CD4-positive, alpha-beta memory T cell (primary cell): ENCODE data around the gene PAX2. TPM values are rescaled to one million over a fixed set of nuclear protein-coding genes. Genes with fewer than 3 reads are reported as not detected.
A peak's percentile ranks its signal among the peaks of the same experiment; 100 is the strongest.

Source experiments
- CTCF ChIA-PET: fragments of 350-600 bp; sonication (Branson Sonifier 250); formaldehyde crosslinking; loops from one replicate; lab custom pipeline; 2021; ENCODE audit warnings: inconsistent platforms; ENCODE audit not compliant: partially characterized antibody; lab: Charles Lee
- POLR2A ChIA-PET: fragments of 350-600 bp; sonication (Branson Sonifier 250); formaldehyde crosslinking; loops from one replicate; lab custom pipeline; 2021; ENCODE audit not compliant: partially characterized antibody; lab: Charles Lee
- DNase-seq, 5 donors: peaks; one replicate each; pipeline versions ENCODE4 v3.0.0 to v3.0.0-alpha.2; 2020 to 2022; ENCODE audit warnings: mixed read lengths in 1 of 5
- H3K27ac ChIP-seq: one replicate; pipeline ENCODE4 v1.7.0; 2013; ENCODE audit warnings: low read depth, low read length
- H3K27me3 ChIP-seq: 2 replicates; pipeline ENCODE4 v1.7.0; 2013; ENCODE audit warnings: mild to moderate bottlenecking, low read length, moderate library complexity; ENCODE audit not compliant: insufficient read depth
- H3K36me3 ChIP-seq: 2 replicates; pipeline ENCODE4 v1.7.0; 2013; ENCODE audit warnings: mild to moderate bottlenecking, low read length, moderate library complexity; ENCODE audit not compliant: insufficient read depth
- H3K4me1 ChIP-seq: 2 replicates; pipeline ENCODE4 v1.7.0; 2013; ENCODE audit warnings: mild to moderate bottlenecking, low read length, moderate library complexity; ENCODE audit not compliant: insufficient read depth
- H3K4me3 ChIP-seq, 2 donors: one replicate each; pipeline ENCODE4 v1.7.0; 2013; ENCODE audit warnings: low read length in 2 of 2, mild to moderate bottlenecking in 1 of 2
- H3K9me3 ChIP-seq, 2 donors: one replicate each; pipeline ENCODE4 v1.7.0; 2013; ENCODE audit warnings: low read length in 2 of 2, control low read depth in 1 of 2; ENCODE audit not compliant: control insufficient read depth in 1 of 2
- H3K27ac Mint-ChIP-seq, 7 donors: one replicate each; pipeline ENCODE4 v1.8.0; 2020 to 2021; ENCODE audit warnings: mixed read lengths in 7 of 7, mild to moderate bottlenecking in 6 of 7, inconsistent platforms in 3 of 7, moderate library complexity in 3 of 7
- H3K27me3 Mint-ChIP-seq, 2 donors: one replicate each; pipeline ENCODE4 v1.8.0; 2020 to 2021; ENCODE audit warnings: mixed read lengths in 2 of 2
- H3K36me3 Mint-ChIP-seq, 2 donors: one replicate each; pipeline ENCODE4 v1.8.0; 2020 to 2021; ENCODE audit warnings: mixed read lengths in 2 of 2, inconsistent platforms in 1 of 2, mild to moderate bottlenecking in 1 of 2
- H3K4me1 Mint-ChIP-seq, 4 donors: one replicate each; pipeline ENCODE4 v1.8.0; 2020 to 2021; ENCODE audit warnings: mixed read lengths in 4 of 4, mild to moderate bottlenecking in 1 of 4
- H3K4me3 Mint-ChIP-seq, 8 donors: one replicate each; pipeline ENCODE4 v1.8.0; 2020 to 2021; ENCODE audit warnings: mixed read lengths in 8 of 8, mild to moderate bottlenecking in 7 of 8, moderate library complexity in 6 of 8, inconsistent platforms in 3 of 8
- H3K9me3 Mint-ChIP-seq, 8 donors: one replicate each; pipeline ENCODE4 v1.8.0; 2020 to 2021; ENCODE audit warnings: mixed read lengths in 8 of 8, mild to moderate bottlenecking in 5 of 8, inconsistent platforms in 3 of 8, moderate library complexity in 1 of 8
- intact Hi-C: fragments of 100-400 bp; cut with micrococcal nuclease; formaldehyde crosslinking; loops from one replicate; pipeline ENCODE4 v1.15.1; 2023
- polyA plus RNA-seq, 2 donors: library from polyadenylated mRNA; unstranded; fragments of 300-500 nt; fragmentation: Illumina TruSeq; gene quantifications; one replicate each; pipeline ENCODE4 v1.2.3, GENCODE V29; 2021
- total RNA-seq, 2 experiments: library from RNA; stranded (reverse); gene quantifications; one replicate each; pipeline ENCODE4 v1.2.3, GENCODE V29; 2021

PAX2 gene
- total and polyA plus RNA-seq, 4 experiments from 2014 or later = not detected

DNA sequence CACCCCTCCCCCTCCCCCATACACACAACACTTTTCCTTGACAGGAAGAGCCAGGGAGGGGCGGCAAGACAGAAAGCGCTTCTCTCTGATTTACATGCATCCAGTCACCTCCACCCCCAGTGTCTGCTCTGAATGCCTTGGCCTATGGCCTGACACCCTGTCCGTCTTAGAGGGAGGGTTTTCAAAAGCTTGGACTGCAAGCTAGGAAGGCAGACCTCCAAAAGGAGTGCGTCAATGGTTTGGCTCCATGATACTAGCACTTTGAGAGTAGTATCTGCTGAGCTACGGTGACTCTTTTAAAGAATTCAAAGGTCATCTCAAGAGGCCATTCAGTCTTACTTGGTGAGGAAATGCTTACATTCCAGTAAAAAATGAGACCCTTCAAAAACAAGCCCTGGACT is 20.3 kb upstream of the PAX2 start:
- intact Hi-C loops = loop anchor here (5.0 kb wide), 1 partner anchor 163 kb away; no protein-coding TSS in a partner anchor
- no peak overlapping the region for H3K4me3 ChIP-seq
- Mint-ChIP-seq H3K36me3 (no peaks in the 10 kb centered on the region), H3K27ac (no peak overlapping the region), H3K4me1 (peaks cover 8 to 28% (median 12%) of the 10 kb centered on the region in 4 donors), H3K9me3 (peaks cover 0 to 2% (median 0%) of the 10 kb centered on the region in 8 donors), H3K27me3 (peaks cover 58 to 65% of the 10 kb centered on the region in 2 donors), H3K4me3 (peak overlapping the region in 1 of 8 donors; percentile 17)
- no peaks in the 10 kb centered on the region for H3K9me3 ChIP-seq
- H3K27me3 ChIP-seq = peaks cover 36% of the 10 kb centered on the region
- H3K27ac ChIP-seq = no peak overlapping the region
- CTCF ChIA-PET = no interaction called here
- H3K36me3 ChIP-seq = no peaks in the 10 kb centered on the region
- POLR2A ChIA-PET = no interaction called here
- no peak for DNase-seq
- peaks cover 12% of the 10 kb centered on the region for H3K4me1 ChIP-seq

- DNase-seq = no peak
- H3K4me1 Mint-ChIP-seq = peaks cover 10 to 37% (median 20%) of the 10 kb centered on the region in 4 donors
- ChIA-PET POLR2A (no interaction called here), CTCF (no interaction called here)
- H3K27ac Mint-ChIP-seq = no peak overlapping the region
- Histone ChIP-seq H3K4me1 (peaks cover 21% of the 10 kb centered on the region), H3K36me3 (no peaks in the 10 kb centered on the region), H3K4me3 (no peak overlapping the region), H3K27ac (no peak overlapping the region), H3K27me3 (peaks cover 38% of the 10 kb centered on the region), H3K9me3 (no peaks in the 10 kb centered on the region)
- H3K4me3 Mint-ChIP-seq = no peak overlapping the region
- intact Hi-C loops = loop anchor here (5.0 kb wide), 1 partner anchor 164 kb away; no protein-coding TSS in a partner anchor
- H3K36me3 Mint-ChIP-seq = no peaks in the 10 kb centered on the region
- H3K27me3 Mint-ChIP-seq = peaks cover 56 to 64% of the 10 kb centered on the region in 2 donors
- H3K9me3 Mint-ChIP-seq = peaks cover 0 to 2% (median 0%) of the 10 kb centered on the region in 8 donors
Observed at GRCh38 chr10:100725869-100726426, 19.4 kb upstream of the PAX2 start.

DNA sequence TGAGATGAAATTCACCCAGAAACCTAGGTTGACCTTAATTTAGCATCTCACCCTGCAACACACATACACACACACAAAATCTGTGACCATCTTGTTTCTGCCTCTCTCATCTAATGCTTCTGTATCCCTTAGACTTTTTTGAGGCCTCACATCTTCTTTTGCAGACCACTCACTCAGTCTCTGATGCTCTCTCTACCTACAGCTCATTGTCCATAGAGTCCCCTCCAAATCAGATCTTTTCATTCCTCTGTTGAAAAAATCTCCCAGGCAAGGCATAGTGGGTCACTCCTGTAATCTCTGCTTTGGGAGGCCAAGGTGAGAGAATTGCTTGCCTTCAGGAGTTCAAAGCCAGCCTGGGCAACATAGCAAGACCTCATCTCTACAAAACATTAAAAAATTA is 17.6 kb upstream of the PAX2 start:
- ChIA-PET CTCF (interaction anchor here (1.4 to 2.4 kb wide), 2 partner anchors 11 to 15 kb away, joined by 4 to 10 read pairs; no protein-coding TSS in a partner anchor), POLR2A (no interaction called here)
- intact Hi-C loops = loop anchor here (5.0 kb wide), 1 partner anchor 166 kb away; no protein-coding TSS in a partner anchor
- Mint-ChIP-seq H3K4me3 (no peak overlapping the region), H3K9me3 (peaks cover 0 to 2% (median 0%) of the 10 kb centered on the region in 8 donors), H3K4me1 (peaks cover 14 to 51% (median 27%) of the 10 kb centered on the region in 4 donors), H3K36me3 (no peaks in the 10 kb centered on the region), H3K27ac (no peak overlapping the region), H3K27me3 (peaks cover 64 to 72% of the 10 kb centered on the region in 2 donors)
- Histone ChIP-seq H3K27me3 (peaks cover 49% of the 10 kb centered on the region), H3K4me1 (peaks cover 24% of the 10 kb centered on the region), H3K4me3 (no peak overlapping the region), H3K27ac (no peak overlapping the region), H3K36me3 (no peaks in the 10 kb centered on the region), H3K9me3 (no peaks in the 10 kb centered on the region)
- no peak for DNase-seq

DNA sequence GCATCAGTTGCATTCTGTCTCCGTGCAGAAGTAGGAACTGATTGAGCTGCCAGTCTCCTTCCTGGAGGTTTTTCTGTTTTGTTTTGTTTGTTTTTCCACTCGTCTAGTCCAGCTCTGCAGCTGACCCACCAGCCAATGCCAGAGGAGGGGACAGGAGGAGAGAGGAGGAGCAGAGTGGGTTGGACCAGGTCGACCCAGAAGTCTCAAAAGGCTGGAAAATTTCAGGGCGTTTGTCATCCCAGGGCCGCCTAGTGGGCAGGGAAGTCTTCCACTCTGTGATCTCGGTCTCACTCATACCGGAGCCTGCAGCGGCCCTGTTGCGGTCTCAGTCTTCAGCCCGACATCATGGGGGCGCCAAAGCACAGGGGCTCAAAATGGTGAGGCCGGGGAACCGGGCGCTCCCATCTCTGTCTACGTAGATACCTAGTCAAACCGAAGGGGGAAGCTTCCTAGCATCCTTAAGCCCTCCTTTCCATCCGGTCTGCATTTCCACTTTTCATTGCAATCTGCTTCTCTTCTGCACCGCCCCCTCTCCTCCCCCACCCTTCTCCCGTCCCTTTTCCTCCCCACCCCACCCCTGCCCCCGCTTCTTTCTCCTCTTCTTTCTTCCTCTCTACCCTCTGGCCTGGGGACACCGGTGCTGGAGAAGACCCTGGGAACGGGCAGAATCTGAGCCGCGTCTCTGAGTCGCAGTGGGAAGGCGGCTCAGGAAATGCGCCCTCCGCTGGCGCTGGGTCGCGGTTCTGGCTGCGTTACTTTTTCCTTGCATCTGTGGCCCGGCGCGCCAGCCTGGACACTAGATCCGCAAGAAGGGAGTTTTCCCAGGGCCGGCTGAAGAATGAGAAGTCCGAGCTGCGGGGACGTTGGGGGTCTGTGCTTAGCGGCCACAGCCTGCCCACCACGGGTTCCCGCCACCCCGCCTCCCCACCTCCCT is 16.2 kb upstream of the PAX2 start:
- H3K27me3 ChIP-seq = peaks cover 52% of the 10 kb centered on the region
- H3K4me3 ChIP-seq = no peak overlapping the region
- H3K9me3 ChIP-seq = no peaks in the 10 kb centered on the region
- H3K36me3 ChIP-seq = no peaks in the 10 kb centered on the region
- Mint-ChIP-seq H3K9me3 (peaks cover 0 to 2% (median 0%) of the 10 kb centered on the region in 8 donors), H3K27me3 (peaks cover 64 to 72% of the 10 kb centered on the region in 2 donors), H3K27ac (no peak overlapping the region), H3K4me3 (peak overlapping the region; percentile 8 to 76 (median 65)), H3K36me3 (no peaks in the 10 kb centered on the region), H3K4me1 (peaks cover 12 to 41% (median 26%) of the 10 kb centered on the region in 4 donors)
- H3K27ac ChIP-seq = no peak overlapping the region
- H3K4me1 ChIP-seq = peaks cover 24% of the 10 kb centered on the region
- intact Hi-C loops = loop anchor here (5.0 kb wide), 1 partner anchor 167 kb away; no protein-coding TSS in a partner anchor
- DNase-seq = no peak
- POLR2A ChIA-PET = no interaction called here
- CTCF ChIA-PET = interaction anchor here (1.4 to 2.4 kb wide), 2 partner anchors 13 to 14 kb away, joined by 4 to 10 read pairs; no protein-coding TSS in a partner anchor

DNA sequence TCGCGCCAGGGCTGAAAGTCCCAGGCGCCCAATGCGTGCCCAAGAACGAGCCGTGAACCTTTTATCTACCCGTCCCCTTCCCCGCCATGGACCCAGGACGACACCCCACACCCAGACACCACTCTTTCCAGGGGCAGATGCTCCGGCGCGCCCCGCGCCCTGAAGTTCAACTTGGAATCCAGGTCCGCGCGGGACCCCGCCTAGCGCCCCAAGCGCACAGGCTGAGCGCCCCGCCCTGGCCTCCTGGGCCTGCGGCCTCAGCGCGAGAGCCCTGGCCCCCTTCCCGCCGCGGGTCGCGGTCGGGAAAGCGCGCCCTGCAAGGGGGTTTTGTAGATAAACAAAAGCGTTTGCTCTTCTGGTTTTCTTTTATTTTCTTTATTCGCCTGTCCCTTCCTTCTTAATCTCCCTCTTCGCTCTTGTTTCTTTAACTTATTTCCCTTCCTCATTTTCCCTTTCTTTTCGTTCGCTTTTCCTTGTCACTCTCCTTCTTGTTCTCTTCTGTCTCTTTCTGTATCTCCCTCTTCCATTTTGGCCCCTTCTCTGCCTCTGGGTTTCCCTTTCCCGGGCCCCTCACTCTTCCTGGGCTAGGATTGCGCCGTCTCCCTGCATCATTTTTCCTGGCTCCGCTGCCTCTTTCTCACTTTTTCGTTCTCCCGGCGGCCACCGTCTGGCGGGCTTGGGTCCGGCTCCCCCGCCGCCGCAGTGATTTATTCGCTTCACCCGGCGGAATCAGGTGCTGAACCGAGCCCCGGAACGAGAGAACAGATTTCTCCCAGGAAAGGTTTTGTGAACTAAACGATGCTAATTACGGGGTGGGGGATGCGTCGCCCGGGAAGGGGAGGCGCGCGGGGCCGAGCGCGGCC is 15.3 kb upstream of the PAX2 start:
- intact Hi-C loops = loop anchor here (5.0 kb wide), 1 partner anchor 168 kb away; no protein-coding TSS in a partner anchor
- Mint-ChIP-seq H3K36me3 (no peaks in the 10 kb centered on the region), H3K4me3 (peak overlapping the region; percentile 61 to 85 (median 76)), H3K9me3 (peaks cover 0 to 2% (median 0%) of the 10 kb centered on the region in 8 donors), H3K27ac (no peak overlapping the region), H3K27me3 (peaks cover 70 to 79% of the 10 kb centered on the region in 2 donors), H3K4me1 (peaks cover 17 to 42% (median 30%) of the 10 kb centered on the region in 4 donors)
- H3K9me3 ChIP-seq = no peaks in the 10 kb centered on the region
- H3K4me3 ChIP-seq = no peak overlapping the region
- H3K27me3 ChIP-seq = peaks cover 51% of the 10 kb centered on the region
- ChIA-PET CTCF (no interaction called here), POLR2A (no interaction called here)
- peaks cover 24% of the 10 kb centered on the region for H3K4me1 ChIP-seq
- H3K36me3 ChIP-seq = no peaks in the 10 kb centered on the region
- no peak for DNase-seq
- no peak overlapping the region for H3K27ac ChIP-seq

DNA sequence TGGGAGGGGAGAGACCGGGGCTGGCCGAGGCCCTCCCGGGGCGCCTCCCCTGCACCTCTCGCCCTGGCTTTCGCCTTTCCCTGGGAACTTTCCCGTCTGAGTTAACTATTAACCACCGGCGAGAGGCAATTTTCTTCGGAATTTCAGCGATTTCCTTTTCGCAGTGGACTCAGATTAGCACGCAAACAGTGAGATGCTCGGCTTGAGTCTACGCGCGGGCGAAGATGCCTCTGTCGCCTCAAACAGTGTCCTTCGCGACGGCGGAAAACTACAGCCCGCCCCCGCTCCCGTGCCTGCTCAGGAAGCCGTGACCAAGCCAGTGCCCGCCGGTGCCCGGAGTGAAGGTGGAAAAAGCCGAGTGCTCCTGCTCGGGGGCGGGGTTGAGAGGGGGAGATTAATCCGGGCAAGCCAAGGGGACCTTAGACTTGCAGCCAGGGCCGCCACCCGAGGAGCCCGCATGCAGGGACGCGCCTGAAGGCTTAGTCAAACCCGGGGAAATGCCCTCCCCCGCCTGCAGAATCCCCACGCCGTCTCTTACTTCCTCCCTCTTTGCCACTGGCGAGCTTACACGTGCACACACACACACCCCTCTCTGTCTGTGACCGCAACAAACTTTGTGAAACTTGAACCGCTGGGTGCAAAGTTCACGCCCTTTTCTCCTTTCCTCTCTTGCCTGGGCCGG is 14.5 kb upstream of the PAX2 start:
- Mint-ChIP-seq H3K27ac (peak overlapping the region in 1 of 7 donors; percentile 72), H3K4me1 (peaks cover 17 to 46% (median 31%) of the 10 kb centered on the region in 4 donors), H3K9me3 (peaks cover 0 to 2% (median 0%) of the 10 kb centered on the region in 8 donors), H3K36me3 (no peaks in the 10 kb centered on the region), H3K4me3 (peak overlapping the region; percentile 41 to 89 (median 65)), H3K27me3 (peaks cover 69 to 78% of the 10 kb centered on the region in 2 donors)
- Histone ChIP-seq H3K4me1 (peaks cover 24% of the 10 kb centered on the region), H3K36me3 (no peaks in the 10 kb centered on the region), H3K27ac (no peak overlapping the region), H3K27me3 (peaks cover 46% of the 10 kb centered on the region), H3K4me3 (no peak overlapping the region), H3K9me3 (no peaks in the 10 kb centered on the region)
- ChIA-PET CTCF (no interaction called here), POLR2A (no interaction called here)
- intact Hi-C loops = no loop called here
- DNase-seq = no peak
